Spleen (tissue), 11 donors: Measurements from ENCODE around the gene CCDC141. TPM values are rescaled to one million over a fixed set of nuclear protein-coding genes. Genes with fewer than 3 reads are reported as not detected.

Source experiments
- DNase-seq: peaks from one replicate; pipeline ENCODE4 v3.0.0-alpha.2; 2020
- H3K27ac ChIP-seq, 8 donors: fragments of 200-600 bp; sonication (generic) in 7 of 8; 1 replicate in 4 of 8; 2 replicates in 4 of 8; pipeline versions ENCODE4 v1.5.0 to v1.8.0; 2016 to 2021; ENCODE audit warnings: inconsistent platforms in 4 of 8, mild to moderate bottlenecking in 4 of 8, moderate library complexity in 1 of 8
- H3K27me3 ChIP-seq, 7 donors: fragments of 200-600 bp; sonication (generic) in 6 of 7; replicated peaks in 1 of 7; 1 replicate in 4 of 7; 2 replicates in 3 of 7; pipeline versions ENCODE4 v1.5.0 to v1.8.0; 2016 to 2021; ENCODE audit warnings: inconsistent platforms in 3 of 7, mild to moderate bottlenecking in 1 of 7
- H3K36me3 ChIP-seq, 6 donors: fragments of 200-600 bp; sonication (generic) in 5 of 6; 1 replicate in 4 of 6; 2 replicates in 2 of 6; pipeline versions ENCODE4 v1.5.0 to v1.8.0; 2016 to 2021; ENCODE audit warnings: inconsistent platforms in 2 of 6
- H3K4me1 ChIP-seq, 6 donors: fragments of 200-600 bp; sonication (generic) in 5 of 6; 1 replicate in 3 of 6; 2 replicates in 3 of 6; pipeline versions ENCODE4 v1.5.0 to v1.8.0; 2016 to 2021; ENCODE audit warnings: inconsistent platforms in 3 of 6
- H3K4me3 ChIP-seq, 8 donors: fragments of 200-600 bp; sonication (generic) in 7 of 8; 1 replicate in 4 of 8; 2 replicates in 4 of 8; pipeline versions ENCODE4 v1.5.0 to v1.8.0; 2016 to 2021; ENCODE audit warnings: inconsistent platforms in 4 of 8, mild to moderate bottlenecking in 4 of 8, moderate library complexity in 2 of 8
- H3K9me3 ChIP-seq, 8 donors: fragments of 200-600 bp; sonication (generic) in 7 of 8; 1 replicate in 4 of 8; 2 replicates in 4 of 8; pipeline versions ENCODE4 v1.5.0 to v1.8.0; 2016 to 2021; ENCODE audit warnings: inconsistent platforms in 4 of 8
- CTCF ChIP-seq, 11 experiments: fragments of 200-600 bp in 7 of 11; fragments of 450-650 bp in 4 of 11; sonication (generic) in 4 of 11; IDR thresholded peaks in 8 of 11; conservative IDR thresholded peaks in 3 of 11; 1 replicate in 7 of 11; 2 replicates in 4 of 11; pipeline versions ENCODE4 v1.4.0 to v1.8.0; 2016 to 2021; ENCODE audit warnings: antibody characterized with exemption in 11 of 11, inconsistent platforms in 4 of 11, mild to moderate bottlenecking in 1 of 11
- POLR2A ChIP-seq, 3 donors: fragments of 450-650 bp; IDR thresholded peaks; one replicate each; pipeline ENCODE4 v1.5.1; 2017; ENCODE audit warnings: antibody characterized with exemption in 3 of 3, mild to moderate bottlenecking in 1 of 3
- POLR2AphosphoS5 ChIP-seq, 3 donors: sonication (generic); formaldehyde crosslinking; IDR thresholded peaks; one replicate each; pipeline ENCODE4 v1.5.1; 2017; ENCODE audit warnings: antibody characterized with exemption in 3 of 3
- WGBS, 5 donors: extraction: QIAGEN DNeasy Blood & Tissue Kit in 3 of 5; methylation state at CpG; one replicate each; pipeline versions ENCODE4 v1.1.5 to v1.1.7; 2013 to 2018; 5-methylcytosine and 5-hydroxymethylcytosine counted together
- intact Hi-C: fragments of 100-400 bp; cut with DNase I; formaldehyde crosslinking; loops from one replicate; pipeline ENCODE4 v1.15.0; 2023; ENCODE audit warnings: low total_unique reads
- polyA plus RNA-seq, 3 donors: library from polyadenylated mRNA; stranded (reverse); fragments of 200-250 nt; gene quantifications; one replicate each; pipeline ENCODE4 v1.2.1, GENCODE V29; 2013
- total RNA-seq, 7 donors: library from RNA; depleted of rRNA in 3 of 7; stranded (reverse); fragments of >200 nt in 3 of 7; fragmentation: NEBNext Ultra II Directional in 4 of 7; extraction: Animal tissue kit (Norgen Biotek cat#: 25700) in 4 of 7; gene quantifications; one replicate each; pipeline versions ENCODE4 v1.1.0 to v1.2.1, GENCODE V29; 2016 to 2021
- donor health status: healthy with polysubstance abuse.
- donor health status: DM: no; HTN: no; CAD: no; lungs with moderate emphysema.
- donor health status: DM: no; HTN: no; CAD: no.
- donor health status: Bipolar disorder and iron deficiency.
- donor health status: healthy.
- donor health status: DM: no; HTN: no; CAD: no.
- donor health status: DM: yes; HTN: yes; CAD: no.

CCDC141 gene
- total and polyA plus RNA-seq, 10 donors = 0.29 to 21.3 (median 11.4) TPM

- DNase-seq = no peak
- no peaks in the 10 kb centered on the region for H3K27me3 ChIP-seq
- H3K27ac ChIP-seq = no peak overlapping the region
- no peak overlapping the region for H3K4me3 ChIP-seq
- TF ChIP-seq CTCF (IDR thresholded peaks at IDR 0.05 in 8 of 11, conservative IDR thresholded peaks at IDR 0.05 in 3 of 11) (no peak), POLR2A (IDR thresholded peaks at IDR 0.05) (no peak), POLR2AphosphoS5 (IDR thresholded peaks at IDR 0.05) (no peak)
- H3K9me3 ChIP-seq = no peaks in the 10 kb centered on the region
- intact Hi-C loops = no loop called here
- H3K36me3 ChIP-seq = no peaks in the 10 kb centered on the region
- 79 to 93% (median 84%) methylated on average over 2 of the region's 2 CpGs for WGBS, 5 donors
- no peaks in the 10 kb centered on the region for H3K4me1 ChIP-seq
These were observed 144.7 kb downstream of the CCDC141 start for GRCh38 chr2:178905261-178905660.

- Histone ChIP-seq H3K4me3 (no peak overlapping the region), H3K27me3 (no peaks in the 10 kb centered on the region), H3K36me3 (no peaks in the 10 kb centered on the region), H3K27ac (no peak overlapping the region), H3K9me3 (no peaks in the 10 kb centered on the region), H3K4me1 (no peaks in the 10 kb centered on the region)
- intact Hi-C loops = loop anchor here (10.0 kb wide), 1 partner anchor 225 kb away; no protein-coding TSS in a partner anchor
- DNase-seq = no peak
- TF ChIP-seq POLR2AphosphoS5 (IDR thresholded peaks at IDR 0.05) (no peak), POLR2A (IDR thresholded peaks at IDR 0.05) (no peak), CTCF (IDR thresholded peaks at IDR 0.05 in 8 of 11, conservative IDR thresholded peaks at IDR 0.05 in 3 of 11) (no peak)
These were observed 150.3 kb downstream of the CCDC141 start for GRCh38 chr2:178899656-178900055.

- DNase-seq = no peak
- Histone ChIP-seq H3K4me3 (no peak overlapping the region), H3K9me3 (no peaks in the 10 kb centered on the region), H3K4me1 (peaks cover 0 to 4% (median 0%) of the 10 kb centered on the region in 6 donors), H3K27me3 (no peaks in the 10 kb centered on the region), H3K36me3 (no peaks in the 10 kb centered on the region), H3K27ac (no peak overlapping the region)
- intact Hi-C loops = loop anchor here (10.0 kb wide), 1 partner anchor 229 kb away; no protein-coding TSS in a partner anchor
- TF ChIP-seq POLR2A (IDR thresholded peaks at IDR 0.05) = no peak
- no peak for TF ChIP-seq POLR2AphosphoS5 (IDR thresholded peaks at IDR 0.05)
- no peak for TF ChIP-seq CTCF (IDR thresholded peaks at IDR 0.05 in 8 of 11, conservative IDR thresholded peaks at IDR 0.05 in 3 of 11)
- whole genome bisulfite sequencing, 5 donors = 91 to 96% (median 92%) methylated on average over 2 of the region's 2 CpGs
These were observed 154.1 kb downstream of the CCDC141 start for GRCh38 chr2:178895872-178896271.

GRCh38 chr2:178895171-178895570 is 154.8 kb downstream of the CCDC141 start:
- no peaks in the 10 kb centered on the region for H3K36me3 ChIP-seq
- peaks cover 0 to 4% (median 0%) of the 10 kb centered on the region in 6 donors for H3K4me1 ChIP-seq
- 82 to 92% (median 88%) methylated on average over 2 of the region's 2 CpGs for WGBS, 5 donors
- H3K27ac ChIP-seq = no peak overlapping the region
- intact Hi-C loops = loop anchor here (10.0 kb wide), 1 partner anchor 230 kb away; no protein-coding TSS in a partner anchor
- no peaks in the 10 kb centered on the region for H3K27me3 ChIP-seq
- H3K9me3 ChIP-seq = no peaks in the 10 kb centered on the region
- no peak overlapping the region for H3K4me3 ChIP-seq
- no peak for TF ChIP-seq POLR2A (IDR thresholded peaks at IDR 0.05)
- TF ChIP-seq CTCF (IDR thresholded peaks at IDR 0.05 in 8 of 11, conservative IDR thresholded peaks at IDR 0.05 in 3 of 11) = no peak
- TF ChIP-seq POLR2AphosphoS5 (IDR thresholded peaks at IDR 0.05) = no peak
- no peak for DNase-seq
